ENCODE measurements around the gene MRAP. TPM values are rescaled to one million over a fixed set of nuclear protein-coding genes. Genes with fewer than 3 reads are reported as not detected.

Gene MRAP
- total RNA-seq, 4 donors from 2014 or later, result not detected

DNA sequence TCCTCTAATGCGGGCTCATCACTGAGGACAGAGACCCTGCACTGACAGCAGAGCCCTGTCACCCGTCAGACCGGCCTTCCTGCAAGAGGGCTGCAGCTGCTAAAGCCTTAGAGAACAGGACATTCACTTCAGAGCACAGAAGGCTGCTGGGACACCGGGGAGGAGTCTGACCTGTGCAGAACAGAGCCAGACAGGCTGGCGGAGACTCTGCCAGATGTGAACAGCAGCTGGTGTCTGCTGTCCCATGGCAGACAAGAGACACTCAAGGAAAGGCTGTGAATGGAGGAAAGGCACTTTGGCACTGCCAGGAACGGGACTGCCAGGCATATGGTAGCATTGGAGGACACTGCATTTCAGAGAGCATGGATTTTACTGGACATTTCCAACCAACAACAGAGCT, 21.4 kb downstream of the MRAP start:
- H3K9me3 ChIP-seq, result no peaks in the 10 kb centered on the region
- intact Hi-C loops (cut with DNase I), result no loop called here
- TF ChIP-seq POLR2A (IDR thresholded peaks at IDR 0.05; ENCODE audit: low read depth), result no peak
- no peak for TF ChIP-seq CTCF (IDR thresholded peaks at IDR 0.05)
- TF ChIP-seq POLR2AphosphoS5 (IDR thresholded peaks at IDR 0.05), result no peak
- no peak for TF ChIP-seq EP300 (IDR thresholded peaks at IDR 0.05)
- DNase-seq (ENCODE audit: extremely low spot score), result no peak
- peaks cover 82 to 100% (median 98%) of the 10 kb centered on the region in 4 donors for H3K36me3 ChIP-seq
- H3K4me3 ChIP-seq, result no peak overlapping the region
- WGBS, result 92% methylated on average over 5 of the region's 6 CpGs
- no peak overlapping the region for H3K27ac ChIP-seq (replicated peaks in 1 of 4)
- H3K27me3 ChIP-seq, result no peaks in the 10 kb centered on the region
- H3K4me1 ChIP-seq, result peaks cover 0 to 7% (median 0%) of the 10 kb centered on the region in 4 donors

GRCh38 chr21:32320726-32321125, 22.1 kb downstream of the MRAP start:
- no peak for DNase-seq (ENCODE audit: extremely low spot score)
- H3K36me3 ChIP-seq, result peaks cover 82 to 100% (median 96%) of the 10 kb centered on the region in 4 donors
- WGBS, result 92% methylated on average over 13 of the region's 13 CpGs
- no peak overlapping the region for H3K4me3 ChIP-seq
- no peaks in the 10 kb centered on the region for H3K9me3 ChIP-seq
- no peaks in the 10 kb centered on the region for H3K27me3 ChIP-seq
- no peak for TF ChIP-seq CTCF (IDR thresholded peaks at IDR 0.05)
- TF ChIP-seq EP300 (IDR thresholded peaks at IDR 0.05), result no peak
- TF ChIP-seq POLR2AphosphoS5 (IDR thresholded peaks at IDR 0.05), result no peak
- TF ChIP-seq POLR2A (IDR thresholded peaks at IDR 0.05; ENCODE audit: low read depth), result no peak
- H3K27ac ChIP-seq (replicated peaks in 1 of 4), result no peak overlapping the region
- intact Hi-C loops (cut with DNase I), result no loop called here
- peaks cover 0 to 13% (median 5%) of the 10 kb centered on the region in 4 donors for H3K4me1 ChIP-seq

- Histone ChIP-seq H3K36me3 (peaks cover 78 to 99% (median 90%) of the 10 kb centered on the region in 4 donors), H3K27ac (replicated peaks in 1 of 4) (no peak overlapping the region), H3K4me3 (no peak overlapping the region), H3K9me3 (no peaks in the 10 kb centered on the region), H3K4me1 (peaks cover 0 to 9% (median 7%) of the 10 kb centered on the region in 4 donors), H3K27me3 (no peaks in the 10 kb centered on the region)
- WGBS, result 95% methylated on average over 13 of the region's 13 CpGs
- TF ChIP-seq POLR2AphosphoS5 (IDR thresholded peaks at IDR 0.05) (no peak), EP300 (IDR thresholded peaks at IDR 0.05) (no peak), CTCF (IDR thresholded peaks at IDR 0.05) (no peak), POLR2A (IDR thresholded peaks at IDR 0.05; ENCODE audit: low read depth) (no peak)
- no peak for DNase-seq (ENCODE audit: extremely low spot score)
- intact Hi-C loops (cut with DNase I), result no loop called here
Measured at GRCh38 chr21:32321480-32321879, 22.8 kb downstream of the MRAP start.

DNA sequence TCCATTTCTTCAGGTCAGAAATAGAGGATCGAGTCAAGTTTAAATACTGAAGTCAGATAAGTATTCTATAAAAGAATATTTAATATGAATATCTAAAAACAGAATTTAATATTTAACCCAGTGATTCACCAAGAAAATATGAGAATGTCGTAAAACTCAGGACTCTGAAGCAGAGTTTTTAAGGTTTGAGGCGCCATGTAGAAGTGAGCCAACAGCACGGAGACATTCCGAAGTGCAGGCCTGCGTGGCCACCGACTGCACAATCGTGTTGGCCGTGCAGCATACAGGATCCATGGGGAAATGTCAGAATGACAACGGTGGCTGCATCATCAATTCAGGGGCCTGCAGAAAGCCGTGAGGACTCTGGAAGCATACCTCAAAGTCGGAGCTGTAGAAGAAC, 23.4 kb downstream of the MRAP start:
- TF ChIP-seq EP300 (IDR thresholded peaks at IDR 0.05) (no peak), CTCF (IDR thresholded peaks at IDR 0.05) (no peak), POLR2AphosphoS5 (IDR thresholded peaks at IDR 0.05) (no peak), POLR2A (IDR thresholded peaks at IDR 0.05; ENCODE audit: low read depth) (no peak)
- no peak overlapping the region for H3K4me3 ChIP-seq
- H3K27me3 ChIP-seq, result no peaks in the 10 kb centered on the region
- DNase-seq (ENCODE audit: extremely low spot score), result no peak
- peaks cover 0 to 8% (median 7%) of the 10 kb centered on the region in 4 donors for H3K4me1 ChIP-seq
- WGBS, result 93% methylated on average over 12 of the region's 12 CpGs
- no peaks in the 10 kb centered on the region for H3K9me3 ChIP-seq
- no peak overlapping the region for H3K27ac ChIP-seq (replicated peaks in 1 of 4)
- intact Hi-C loops (cut with DNase I), result no loop called here
- H3K36me3 ChIP-seq, result peaks cover 72 to 97% (median 84%) of the 10 kb centered on the region in 4 donors

- Histone ChIP-seq H3K27me3 (no peaks in the 10 kb centered on the region), H3K4me1 (peaks cover 0 to 11% (median 9%) of the 10 kb centered on the region in 4 donors), H3K4me3 (no peak overlapping the region), H3K36me3 (peaks cover 66 to 91% (median 78%) of the 10 kb centered on the region in 4 donors), H3K9me3 (no peaks in the 10 kb centered on the region), H3K27ac (replicated peaks in 1 of 4) (no peak overlapping the region)
- 95% methylated on average over 10 of the region's 10 CpGs for WGBS
- TF ChIP-seq POLR2AphosphoS5 (IDR thresholded peaks at IDR 0.05) (no peak), POLR2A (IDR thresholded peaks at IDR 0.05; ENCODE audit: low read depth) (no peak), EP300 (IDR thresholded peaks at IDR 0.05) (no peak), CTCF (IDR thresholded peaks at IDR 0.05) (no peak)
- DNase-seq (ENCODE audit: extremely low spot score), result no peak
- intact Hi-C loops (cut with DNase I), result no loop called here
Measured at GRCh38 chr21:32322676-32323075, 24.0 kb downstream of the MRAP start.
